SK-N-MC (cell line): Measurements from ENCODE around the gene RING1.

Experiments used
- EZH2 ChIP-seq: fragments of 200-600 bp; sonication (generic); IDR thresholded peaks from one replicate; pipeline ENCODE4 v1.6.1; 2017; ENCODE audit warnings: antibody characterized with exemption
- POLR2AphosphoS5 ChIP-seq: IDR thresholded peaks from 2 replicates; pipeline ENCODE4 v1.6.1; 2012; ENCODE audit warnings: mild to moderate bottlenecking, low read depth, low read length, borderline replicate concordance

GRCh38 chr6:33164665-33165373 is 43.5 kb upstream of the RING1 start:
- TF ChIP-seq POLR2AphosphoS5 (no peak), EZH2 (no peak)
